SK-N-SH (cell line): ENCODE data around the gene SETD7.

ENCODE experiments used
- FOXM1 ChIP-seq: IDR thresholded peaks from 2 replicates; pipeline ENCODE4 v1.4.0; 2012; ENCODE audit warnings: low read depth, mild to moderate bottlenecking
- IRF3 ChIP-seq: fragments of 150-350 bp; IDR thresholded peaks from 2 replicates; pipeline ENCODE4 v1.6.1; 2016; ENCODE audit warnings: mild to moderate bottlenecking, low read depth, low read length
- MEF2A ChIP-seq: IDR thresholded peaks from 2 replicates; pipeline ENCODE4 v1.4.0; 2012; ENCODE audit warnings: low read depth, borderline replicate concordance
- MXI1 ChIP-seq: IDR thresholded peaks from 2 replicates; pipeline ENCODE4 v1.6.1; 2012; ENCODE audit warnings: mild to moderate bottlenecking, low read depth, low read length, improper control_type of control experiment
- NFIC ChIP-seq: IDR thresholded peaks from 2 replicates; pipeline ENCODE4 v1.4.0; 2012; ENCODE audit warnings: borderline replicate concordance
- POLR2AphosphoS5 ChIP-seq: IDR thresholded peaks from 2 replicates; pipeline ENCODE4 v1.6.1; 2012; ENCODE audit warnings: low read depth, low read length
- REST ChIP-seq: IDR thresholded peaks from 2 replicates; pipeline ENCODE4 v1.6.1; 2012; ENCODE audit warnings: mild to moderate bottlenecking, low read depth, low read length, moderate library complexity
- RXRA ChIP-seq: IDR thresholded peaks from 2 replicates; pipeline ENCODE4 v1.4.0; 2012; ENCODE audit warnings: low read depth, mild to moderate bottlenecking, borderline replicate concordance
- TAF1 ChIP-seq: IDR thresholded peaks from 2 replicates; pipeline ENCODE4 v1.6.1; 2012; ENCODE audit warnings: low read depth, mild to moderate bottlenecking, low read length, moderate library complexity, borderline replicate concordance
- TCF12 ChIP-seq: IDR thresholded peaks from 2 replicates; pipeline ENCODE4 v1.4.0; 2012
- USF2 ChIP-seq: fragments of 150-350 bp; IDR thresholded peaks from 2 replicates; pipeline ENCODE4 v1.6.1; 2017; ENCODE audit warnings: antibody characterized with exemption, low read length, low read depth, borderline replicate concordance
- YY1 ChIP-seq: IDR thresholded peaks from 2 replicates; pipeline ENCODE4 v1.4.0; 2012; ENCODE audit warnings: low read depth, mild to moderate bottlenecking
- TF ChIP-seq, protein P1 (sequence below): fragments of 200-600 bp; sonication (generic); IDR thresholded peaks from 2 replicates; pipeline ENCODE4 v1.6.1; 2017; ENCODE audit warnings: antibody characterized with exemption, mild to moderate bottlenecking, moderate library complexity
- TF ChIP-seq, protein P2 (sequence below): IDR thresholded peaks from 2 replicates; pipeline ENCODE4 v1.4.0; 2012; ENCODE audit warnings: low read depth

DNA sequence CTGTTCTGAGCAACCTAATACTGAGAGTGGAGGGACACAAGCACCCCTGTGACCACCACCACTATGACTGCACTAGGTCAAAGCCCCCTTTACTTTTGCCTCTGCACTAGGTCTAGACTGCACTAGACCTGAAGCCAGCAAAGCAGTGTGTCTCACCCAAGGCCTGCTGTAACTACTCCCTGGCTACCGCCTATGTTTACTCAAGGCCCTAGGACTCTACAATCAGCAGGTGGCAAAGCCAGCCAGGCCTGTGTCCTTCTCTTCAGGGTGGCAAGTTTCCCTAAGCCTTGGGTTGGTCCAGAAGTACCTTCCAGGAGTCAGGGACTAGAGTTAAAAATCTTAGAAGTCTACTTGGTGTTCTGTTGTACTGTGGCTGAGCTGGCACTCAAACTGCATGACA lies 86.2 kb downstream of the SETD7 start:
- TF ChIP-seq, protein P1, sequence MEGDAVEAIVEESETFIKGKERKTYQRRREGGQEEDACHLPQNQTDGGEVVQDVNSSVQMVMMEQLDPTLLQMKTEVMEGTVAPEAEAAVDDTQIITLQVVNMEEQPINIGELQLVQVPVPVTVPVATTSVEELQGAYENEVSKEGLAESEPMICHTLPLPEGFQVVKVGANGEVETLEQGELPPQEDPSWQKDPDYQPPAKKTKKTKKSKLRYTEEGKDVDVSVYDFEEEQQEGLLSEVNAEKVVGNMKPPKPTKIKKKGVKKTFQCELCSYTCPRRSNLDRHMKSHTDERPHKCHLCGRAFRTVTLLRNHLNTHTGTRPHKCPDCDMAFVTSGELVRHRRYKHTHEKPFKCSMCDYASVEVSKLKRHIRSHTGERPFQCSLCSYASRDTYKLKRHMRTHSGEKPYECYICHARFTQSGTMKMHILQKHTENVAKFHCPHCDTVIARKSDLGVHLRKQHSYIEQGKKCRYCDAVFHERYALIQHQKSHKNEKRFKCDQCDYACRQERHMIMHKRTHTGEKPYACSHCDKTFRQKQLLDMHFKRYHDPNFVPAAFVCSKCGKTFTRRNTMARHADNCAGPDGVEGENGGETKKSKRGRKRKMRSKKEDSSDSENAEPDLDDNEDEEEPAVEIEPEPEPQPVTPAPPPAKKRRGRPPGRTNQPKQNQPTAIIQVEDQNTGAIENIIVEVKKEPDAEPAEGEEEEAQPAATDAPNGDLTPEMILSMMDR: no peak
- TF ChIP-seq TCF12 (no peak), YY1 (no peak), IRF3 (no peak), MXI1 (no peak), RXRA (no peak), REST (no peak), FOXM1 (no peak), POLR2AphosphoS5 (no peak), MEF2A (no peak), NFIC (no peak), USF2 (no peak), TAF1 (no peak)
- TF ChIP-seq, protein P2, sequence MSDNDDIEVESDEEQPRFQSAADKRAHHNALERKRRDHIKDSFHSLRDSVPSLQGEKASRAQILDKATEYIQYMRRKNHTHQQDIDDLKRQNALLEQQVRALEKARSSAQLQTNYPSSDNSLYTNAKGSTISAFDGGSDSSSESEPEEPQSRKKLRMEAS: no peak
